Activated CD8-positive, alpha-beta memory T cell treated with anti-CD3 and anti-CD28 coated beads for 36 hours (primary cell): ENCODE results near the gene LIPC. TPM values are rescaled to one million over a fixed set of nuclear protein-coding genes. Genes with fewer than 3 reads are reported as not detected.

ENCODE experiments used
- CTCF ChIA-PET: fragments of 350-600 bp; sonication (Branson Sonifier 250); formaldehyde crosslinking; loops from one replicate; lab custom pipeline; 2021; ENCODE audit warnings: antibody characterized with exemption; lab: Charles Lee
- POLR2A ChIA-PET: fragments of 350-600 bp; sonication (Branson Sonifier 250); formaldehyde crosslinking; loops from one replicate; lab custom pipeline; 2021; ENCODE audit warnings: antibody characterized with exemption; lab: Charles Lee
- total RNA-seq, 2 experiments: library from RNA; stranded (reverse); gene quantifications; one replicate each; pipeline ENCODE4 v1.2.3, GENCODE V29; 2021

The LIPC gene
- total RNA-seq, 2 experiments from 2014 or later, result 1.0 to 1.1 TPM

DNA sequence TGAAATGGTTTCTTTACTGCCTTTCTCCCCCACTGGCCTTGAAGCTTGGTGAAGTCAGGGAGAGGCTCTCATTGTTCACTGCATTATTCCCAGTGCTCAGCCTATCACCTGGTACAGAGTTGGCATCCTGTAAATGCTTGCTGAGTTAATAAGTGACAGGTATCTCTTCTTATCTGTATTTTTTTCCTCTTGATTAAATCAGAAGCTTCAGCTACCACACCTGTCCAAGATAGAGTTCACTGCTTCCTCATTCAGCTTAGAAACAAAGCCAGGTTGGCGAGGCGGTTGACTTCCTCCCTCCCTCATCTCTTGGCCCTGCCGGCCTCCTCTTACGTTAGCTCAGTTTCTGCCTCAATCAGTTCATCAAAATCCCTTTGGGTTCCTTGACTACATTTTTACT lies 142.8 kb downstream of the LIPC start:
- ChIA-PET CTCF (no interaction called here), POLR2A (no interaction called here)

GRCh38 chr15:58575045-58575786 lies 143.4 kb downstream of the LIPC start:
- ChIA-PET CTCF (interaction anchor here (0.7 kb wide), 1 partner anchor 220 kb away, joined by 5 read pairs; no protein-coding TSS in a partner anchor), POLR2A (no interaction called here)

GRCh38 chr15:58576657-58577056 lies 144.9 kb downstream of the LIPC start:
- ChIA-PET CTCF (interaction anchor here (0.7 kb wide), 1 partner anchor 248 kb away, joined by 4 read pairs; no protein-coding TSS in a partner anchor), POLR2A (no interaction called here)

DNA sequence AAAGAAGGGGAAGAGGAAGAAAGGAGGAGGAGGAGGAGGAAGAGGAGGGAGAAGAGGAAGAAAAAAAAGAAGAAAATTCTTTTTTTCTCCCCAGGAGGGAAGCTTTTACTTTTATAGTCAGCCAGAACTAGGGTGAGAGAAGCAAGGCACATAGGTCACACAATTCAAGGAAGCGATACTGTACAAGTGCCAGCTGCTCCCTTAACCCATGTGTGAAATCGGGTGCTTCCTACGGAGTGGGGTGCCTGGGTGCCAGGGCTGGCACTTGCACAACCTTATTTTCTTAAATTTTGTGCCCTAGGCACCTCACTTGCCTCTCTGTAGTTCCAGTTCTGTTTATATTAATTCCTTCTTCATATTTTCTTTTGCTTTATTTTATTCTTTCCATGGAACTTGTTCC lies 150.4 kb downstream of the LIPC start:
- ChIA-PET POLR2A (no interaction called here), CTCF (no interaction called here)

- CTCF ChIA-PET, result no interaction called here
- POLR2A ChIA-PET, result no interaction called here
These were observed 151.5 kb downstream of the LIPC start for GRCh38 chr15:58583171-58583908.

GRCh38 chr15:58584789-58585461 lies 153.1 kb downstream of the LIPC start:
- ChIA-PET CTCF (no interaction called here), POLR2A (interaction anchor here (0.6 kb wide), 1 partner anchor 166 kb away, joined by 3 read pairs; no protein-coding TSS in a partner anchor)

DNA sequence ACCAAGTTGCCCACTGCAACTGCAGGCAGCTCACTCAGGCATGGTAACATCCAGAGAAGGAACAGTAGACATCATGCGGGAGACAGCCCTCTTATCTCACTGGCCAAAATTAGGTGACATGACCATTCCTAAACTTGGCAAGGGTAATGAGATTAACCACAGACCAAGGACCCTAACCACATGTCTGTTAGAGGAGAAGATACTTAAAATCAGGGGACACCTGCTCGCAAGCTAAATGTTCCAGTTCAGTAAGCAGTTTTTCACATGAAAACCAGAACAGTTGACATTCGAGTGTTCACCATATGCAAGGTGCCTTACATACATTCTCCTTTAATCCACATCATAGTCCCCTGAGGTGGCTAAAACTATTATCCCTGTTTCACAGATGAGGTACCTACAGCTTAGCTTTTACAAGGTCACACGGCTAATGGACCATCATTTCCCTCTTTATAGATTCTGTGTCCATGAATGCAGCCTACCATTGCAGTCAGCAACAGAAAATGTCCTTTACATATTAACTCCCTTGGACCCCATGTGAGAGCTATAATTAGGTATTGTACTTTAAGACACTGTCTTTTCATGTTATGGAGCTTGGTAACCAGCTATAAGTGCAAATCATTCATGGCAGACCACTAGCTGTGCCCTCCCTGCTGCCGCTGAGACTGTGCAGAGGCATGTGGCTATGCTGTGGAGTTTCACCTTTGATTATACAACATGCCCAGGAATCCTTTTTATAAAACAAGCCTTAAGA lies 154.1 kb downstream of the LIPC start:
- POLR2A ChIA-PET, result interaction anchor here (0.6 kb wide), 1 partner anchor 165 kb away, joined by 3 read pairs; no protein-coding TSS in a partner anchor
- CTCF ChIA-PET, result no interaction called here

GRCh38 chr15:58587486-58587885 lies 155.7 kb downstream of the LIPC start:
- ChIA-PET CTCF (no interaction called here), POLR2A (no interaction called here)

GRCh38 chr15:58588096-58588495 lies 156.3 kb downstream of the LIPC start:
- ChIA-PET CTCF (no interaction called here), POLR2A (no interaction called here)

DNA sequence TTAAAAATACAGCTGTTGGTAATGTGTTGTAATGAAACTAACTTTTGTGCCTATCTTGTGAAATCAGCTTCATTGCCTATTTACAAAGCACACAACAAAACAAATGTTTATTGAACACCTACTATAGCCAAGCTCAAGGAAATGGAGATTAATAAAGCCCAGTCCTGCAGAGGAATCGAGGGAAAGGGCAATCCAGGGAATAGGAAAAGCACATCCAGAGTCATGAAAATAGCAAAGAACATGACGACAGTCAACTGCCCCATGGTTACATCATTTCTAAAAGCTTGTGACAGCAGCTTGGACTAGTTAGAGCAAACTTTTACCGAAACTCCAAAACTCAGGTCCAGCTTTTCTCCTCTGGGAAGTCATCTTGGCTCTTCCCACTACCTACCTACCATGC lies 157.3 kb downstream of the LIPC start:
- CTCF ChIA-PET, result no interaction called here
- POLR2A ChIA-PET, result no interaction called here

DNA sequence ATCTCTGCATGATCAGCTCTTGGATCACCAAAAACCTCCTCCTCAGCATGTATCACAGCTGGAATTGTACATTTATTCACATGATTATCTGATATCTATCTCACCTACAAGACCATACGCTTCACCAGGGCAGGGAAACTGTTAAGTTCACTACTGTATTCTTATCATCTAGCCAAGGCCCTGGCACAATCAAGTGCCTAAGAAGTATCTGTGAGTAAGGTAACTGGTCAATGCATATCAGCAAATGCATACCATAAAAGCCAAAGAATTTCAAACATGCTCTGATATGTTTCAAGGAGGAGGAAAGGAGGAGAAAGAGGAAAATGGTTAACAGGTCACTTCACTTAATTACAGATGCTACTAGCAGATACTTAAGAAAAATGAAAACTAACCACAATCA lies 158.4 kb downstream of the LIPC start:
- POLR2A ChIA-PET, result no interaction called here
- CTCF ChIA-PET, result no interaction called here

- POLR2A ChIA-PET, result interaction anchor here (0.6 kb wide), 1 partner anchor 131 kb away, joined by 3 read pairs; no protein-coding TSS in a partner anchor
- CTCF ChIA-PET, result no interaction called here
These were observed 159.1 kb downstream of the LIPC start for GRCh38 chr15:58590926-58591325.

- POLR2A ChIA-PET, result no interaction called here
- CTCF ChIA-PET, result no interaction called here
These were observed 162.1 kb downstream of the LIPC start for GRCh38 chr15:58593870-58594269.

DNA sequence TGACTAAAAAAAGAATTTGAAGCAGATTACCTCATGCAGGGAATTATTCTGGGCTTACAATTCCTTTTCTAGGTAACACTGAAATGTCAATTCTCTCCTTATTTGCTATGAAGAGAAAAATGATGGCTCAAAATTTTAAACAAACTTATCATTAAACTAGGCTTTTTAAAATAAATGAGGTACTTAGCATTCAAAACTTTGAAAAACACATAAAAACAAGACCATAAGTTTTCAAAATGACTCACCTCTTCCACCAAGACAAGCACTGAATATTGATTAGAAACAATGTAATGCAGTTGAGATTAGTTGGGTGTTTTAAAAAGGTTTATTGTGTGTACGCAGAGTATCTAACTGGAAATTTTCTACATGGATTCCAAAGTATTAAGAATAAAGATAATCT lies 163.1 kb downstream of the LIPC start:
- POLR2A ChIA-PET, result no interaction called here
- CTCF ChIA-PET, result no interaction called here

GRCh38 chr15:58595516-58596263 lies 163.9 kb downstream of the LIPC start:
- POLR2A ChIA-PET, result no interaction called here
- CTCF ChIA-PET, result no interaction called here

DNA sequence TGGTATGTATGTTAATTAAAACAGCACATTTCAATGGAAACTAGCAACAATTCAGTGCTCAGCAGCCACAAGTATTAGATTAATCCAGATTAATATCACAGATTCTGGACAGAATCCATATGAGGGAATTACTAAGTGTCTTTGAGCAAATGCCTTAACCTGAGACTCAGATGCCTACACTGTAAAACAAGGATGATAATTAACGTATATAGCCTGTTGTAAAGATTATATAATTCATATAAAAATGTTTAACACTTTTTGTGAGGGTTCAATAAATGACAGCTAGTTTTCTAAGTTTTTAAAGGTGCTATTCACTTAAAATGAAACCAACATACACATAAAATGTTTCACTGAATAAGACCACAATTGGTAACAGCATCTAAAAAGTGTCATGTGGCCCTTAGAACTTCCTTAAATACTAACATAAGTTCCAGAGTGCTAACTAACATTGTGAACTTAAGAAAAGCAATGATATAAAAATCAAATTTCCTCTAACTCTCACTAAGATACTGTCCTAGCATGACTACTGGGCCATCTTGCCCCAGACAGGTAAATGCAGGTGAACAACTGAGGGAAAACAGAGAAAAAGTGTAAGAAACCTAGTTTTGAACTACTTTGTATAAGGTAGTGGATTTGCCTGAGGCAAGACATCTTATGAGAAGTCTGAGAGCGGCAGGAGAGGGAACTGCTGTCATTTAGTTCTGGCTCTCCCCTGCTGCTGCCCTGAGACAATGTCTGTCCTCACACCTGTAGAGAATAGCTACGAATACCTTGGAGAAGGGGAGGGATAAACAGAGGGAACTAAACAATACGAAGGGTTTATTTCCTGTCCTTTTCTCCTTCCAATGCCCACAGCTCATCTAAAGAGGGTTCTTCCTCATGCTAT lies 166.4 kb downstream of the LIPC start:
- POLR2A ChIA-PET, result no interaction called here
- CTCF ChIA-PET, result no interaction called here

DNA sequence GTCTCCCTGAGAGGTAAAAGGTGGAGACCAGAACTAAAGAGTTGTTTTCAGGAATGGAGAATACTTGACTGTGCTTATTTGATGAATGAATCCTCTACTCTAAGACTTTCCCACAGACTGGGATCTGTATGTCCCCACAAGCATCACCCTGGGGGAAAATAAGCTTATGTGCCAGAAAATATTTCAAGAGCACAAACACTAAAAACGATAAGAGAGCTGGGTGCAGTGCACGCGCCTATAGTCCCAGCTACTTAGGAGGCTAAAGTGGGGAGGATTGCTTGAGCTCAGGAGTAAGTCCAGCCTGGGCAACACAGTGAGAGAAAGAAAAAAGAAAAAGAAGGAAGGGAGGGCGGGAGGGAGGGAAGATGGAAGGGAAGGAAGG lies 167.0 kb downstream of the LIPC start:
- POLR2A ChIA-PET, result no interaction called here
- CTCF ChIA-PET, result no interaction called here

GRCh38 chr15:58602823-58603222 lies 171.0 kb downstream of the LIPC start:
- CTCF ChIA-PET, result interaction anchor here (0.6 kb wide), 1 partner anchor 82 kb away, joined by 3 read pairs; no protein-coding TSS in a partner anchor
- POLR2A ChIA-PET, result no interaction called here
